ENCODE results near the gene FKBP5.
"Not testable (repeated sequence)": the region's sequence is repeated elsewhere in the genome, so short reads cannot be mapped to it uniquely, and the experiment has no call there.

Gene FKBP5

DNA sequence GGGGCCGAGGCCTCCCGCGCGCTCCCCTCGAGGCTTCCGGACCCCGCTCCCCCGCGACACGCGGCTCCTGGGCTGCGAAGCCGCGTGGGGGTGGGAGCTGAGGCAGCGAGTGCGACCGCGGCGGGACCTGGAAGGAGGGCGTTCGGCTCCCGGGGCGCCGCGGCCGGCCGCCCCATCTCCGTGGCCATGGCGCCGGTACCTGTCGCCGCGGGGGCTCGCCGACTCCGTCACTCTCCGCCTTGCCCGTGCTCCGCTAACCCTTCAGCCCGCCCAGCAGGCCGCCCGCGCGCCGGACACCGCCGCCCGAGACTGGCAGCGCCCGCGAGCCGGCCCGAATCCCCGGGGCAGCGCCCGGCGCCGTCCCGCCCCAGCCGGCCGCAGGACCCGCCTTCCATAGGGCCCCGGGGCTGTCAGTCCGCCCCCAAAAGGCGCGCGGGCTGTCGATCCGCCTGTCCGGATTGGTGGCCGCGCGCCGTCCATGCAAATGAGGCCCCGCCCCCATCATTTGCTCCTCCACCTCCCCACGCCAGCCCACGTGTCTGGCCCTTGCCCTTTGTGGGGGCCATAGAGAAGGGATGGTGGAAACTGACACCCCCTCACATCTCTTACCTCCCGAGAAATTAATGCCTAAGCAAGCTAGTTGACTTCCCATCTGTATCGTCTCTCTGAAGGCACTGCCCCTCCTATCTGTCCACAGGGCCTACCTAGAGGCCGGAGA is at the start of gene FKBP5:
TSS of gene FKBP5 (minus strand) at position 311 of the 718 bp plus-strand sequence. CDS start 46,091 bp downstream, outside the sequence.
- ATAC-seq (replicated peaks; ENCODE audit: extremely low read depth, poor library complexity, severe bottlenecking) (peak; percentile 88), DNase-seq (ENCODE audit: low spot score in 2 of 2) (peak; percentile 70 to 75)
- Mint-ChIP-seq H3K27ac (ENCODE audit: low read depth) (peak within 1 kb of the TSS; percentile 80), H3K4me1 (peaks cover 6% of the 10 kb centered on the region), H3K36me3 (ENCODE audit: insufficient read depth) (peaks cover 6% of the 10 kb centered on the region), H3K4me3 (peak within 1 kb of the TSS; percentile 89), H3K9me3 (no peaks in the 10 kb centered on the region), H3K27me3 (no peaks in the 10 kb centered on the region)

DNA sequence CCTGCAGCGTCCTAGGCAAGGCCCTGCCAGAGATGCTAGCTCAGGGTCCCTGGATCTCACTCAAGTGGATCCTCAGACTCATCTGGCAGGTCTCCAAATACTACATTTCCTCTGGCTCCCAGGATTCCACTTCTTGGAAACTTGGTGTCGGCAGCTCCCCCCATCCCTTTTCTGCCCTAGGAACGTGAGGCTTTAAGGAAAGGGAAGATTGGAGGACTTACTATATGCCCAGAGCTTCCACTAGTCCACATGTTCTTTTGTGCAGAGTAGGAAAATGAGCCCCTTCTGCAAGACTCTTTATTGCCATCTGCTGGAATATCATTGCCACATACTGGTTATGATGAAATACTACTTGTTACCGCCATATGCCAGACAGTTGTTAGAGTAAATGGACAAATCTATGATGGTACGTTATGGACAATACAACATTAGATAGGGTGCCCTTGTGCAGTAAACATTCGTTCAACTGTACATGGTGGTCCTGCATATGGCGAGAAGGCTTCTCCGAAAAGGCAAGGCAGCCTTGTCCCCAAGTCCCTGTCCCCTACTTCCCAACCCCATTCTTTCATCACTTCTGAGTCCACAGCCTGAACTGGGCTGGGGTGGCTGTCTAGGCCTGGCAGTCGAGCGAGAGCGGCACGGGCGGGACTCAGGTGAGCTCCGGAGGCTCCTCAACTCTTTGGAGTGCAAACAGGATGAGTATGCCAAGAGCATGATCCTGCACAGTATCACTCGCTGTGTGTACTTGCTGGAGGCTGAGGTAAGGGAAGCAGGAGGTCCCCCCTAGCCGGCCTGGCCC is 48.9 kb upstream of the FKBP5 start:
- H3K4me1 Mint-ChIP-seq: peaks cover 22% of the 10 kb centered on the region
- DNase-seq (ENCODE audit: low spot score in 2 of 2): no peak
- H3K4me3 Mint-ChIP-seq: peak overlapping the region; percentile 41
- peaks cover 4% of the 10 kb centered on the region for H3K36me3 Mint-ChIP-seq (ENCODE audit: insufficient read depth)
- H3K9me3 Mint-ChIP-seq: no peaks in the 10 kb centered on the region
- peak; percentile 71 for ATAC-seq (replicated peaks; ENCODE audit: extremely low read depth, poor library complexity, severe bottlenecking)
- peak overlapping the region; percentile 81 for H3K27ac Mint-ChIP-seq (ENCODE audit: low read depth)
- H3K27me3 Mint-ChIP-seq: no peaks in the 10 kb centered on the region

DNA sequence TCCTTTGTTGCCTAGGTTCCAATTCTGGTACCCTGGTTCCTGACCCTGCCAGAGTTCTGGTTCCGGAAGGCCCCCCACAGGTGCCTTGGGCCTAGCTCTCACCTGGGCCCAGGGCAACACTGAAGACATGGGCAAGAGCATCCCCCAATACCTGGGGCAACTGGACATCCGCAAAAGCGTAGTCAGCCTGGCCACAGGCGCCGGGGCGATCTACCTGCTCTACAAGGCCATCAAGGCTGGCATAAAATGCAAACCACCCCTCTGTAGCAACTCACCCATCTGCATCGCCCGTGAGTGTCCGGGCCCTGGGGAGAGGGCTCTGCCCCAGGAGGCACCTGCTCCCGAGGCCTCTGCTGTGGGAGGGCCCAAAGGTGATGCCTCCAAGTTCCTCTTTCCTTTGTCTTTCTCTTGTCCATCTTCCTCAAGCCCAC is 48.3 kb upstream of the FKBP5 start, which contains the start of gene ARMC12:
TSS of gene ARMC12 (plus strand) at position 51 of the 431 bp plus-strand sequence. CDS start at position 128, 77 bp downstream.
- Mint-ChIP-seq H3K4me1 (peaks cover 28% of the 10 kb centered on the region), H3K36me3 (ENCODE audit: insufficient read depth) (peaks cover 6% of the 10 kb centered on the region), H3K9me3 (no peaks in the 10 kb centered on the region), H3K27me3 (no peaks in the 10 kb centered on the region), H3K27ac (ENCODE audit: low read depth) (peak within 1 kb of the TSS; percentile 81), H3K4me3 (peak within 1 kb of the TSS; percentile 41)
- no peak for ATAC-seq (replicated peaks; ENCODE audit: extremely low read depth, poor library complexity, severe bottlenecking)
- DNase-seq (ENCODE audit: low spot score in 2 of 2): no peak

DNA sequence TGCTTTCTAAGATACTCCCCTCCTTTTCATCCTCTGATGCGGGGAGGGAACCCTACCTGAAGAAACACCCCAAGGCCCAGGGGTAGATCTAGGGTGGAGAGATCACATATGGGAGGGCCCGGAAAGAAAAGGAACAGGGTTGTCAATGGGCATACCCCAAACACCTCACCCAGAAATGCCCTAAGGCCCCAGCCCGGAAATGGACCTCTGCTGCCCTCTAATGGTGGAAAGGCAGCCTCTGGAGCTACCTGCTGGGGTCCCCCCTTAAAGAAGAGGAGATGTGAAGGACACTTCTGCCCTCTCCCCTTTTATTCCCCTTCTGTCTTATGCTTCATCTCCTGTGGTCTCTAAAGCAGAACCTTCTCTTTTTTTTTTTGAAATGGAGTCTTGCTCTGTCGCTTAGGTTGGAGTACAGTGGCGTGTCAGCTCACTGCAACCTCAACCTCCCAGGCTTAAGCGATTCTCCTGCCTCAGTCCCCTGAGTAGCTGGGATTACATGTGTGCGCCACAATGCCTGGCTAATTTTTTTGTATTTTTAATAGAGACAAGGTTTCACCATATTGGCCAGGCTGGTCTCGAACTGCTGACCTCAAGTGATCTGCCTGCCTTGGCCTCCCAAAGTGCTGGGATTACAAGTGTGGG is 47.7 kb upstream of the FKBP5 start:
- Mint-ChIP-seq H3K27ac (ENCODE audit: low read depth) (no peak overlapping the region), H3K4me3 (no peak overlapping the region), H3K9me3 (no peaks in the 10 kb centered on the region), H3K36me3 (ENCODE audit: insufficient read depth) (peaks cover 7% of the 10 kb centered on the region), H3K27me3 (no peaks in the 10 kb centered on the region), H3K4me1 (peaks cover 33% of the 10 kb centered on the region)
- peak; percentile 22 for ATAC-seq (replicated peaks; ENCODE audit: extremely low read depth, poor library complexity, severe bottlenecking)
- peak; percentile 72 to 83 for DNase-seq (ENCODE audit: low spot score in 2 of 2)

DNA sequence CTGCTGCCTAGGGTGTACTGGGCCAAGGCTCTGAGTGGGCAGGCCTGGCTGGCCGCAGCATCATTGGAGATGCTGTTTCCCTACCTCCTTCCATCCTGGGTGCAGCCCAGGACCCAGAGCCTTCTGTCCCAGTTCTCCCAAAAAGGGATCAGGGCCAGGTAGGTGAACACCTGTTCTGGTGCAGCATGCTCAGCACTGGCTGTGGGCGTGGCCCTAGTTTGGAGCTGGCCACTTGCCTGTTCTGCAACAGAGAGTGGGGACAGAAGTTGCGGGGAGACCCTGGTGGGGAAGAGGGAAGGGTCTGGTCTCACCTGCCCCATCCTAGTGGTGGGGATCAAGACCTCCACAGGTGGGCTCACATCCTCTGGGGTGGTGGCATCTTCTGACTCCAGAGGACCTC is 46.7 kb upstream of the FKBP5 start:
- no peaks in the 10 kb centered on the region for H3K27me3 Mint-ChIP-seq
- peaks cover 36% of the 10 kb centered on the region for H3K4me1 Mint-ChIP-seq
- DNase-seq (ENCODE audit: low spot score in 2 of 2) (no peak), ATAC-seq (replicated peaks; ENCODE audit: extremely low read depth, poor library complexity, severe bottlenecking) (no peak)
- H3K4me3 Mint-ChIP-seq: no peak overlapping the region
- H3K36me3 Mint-ChIP-seq (ENCODE audit: insufficient read depth): peaks cover 11% of the 10 kb centered on the region
- H3K27ac Mint-ChIP-seq (ENCODE audit: low read depth): no peak overlapping the region
- no peaks in the 10 kb centered on the region for H3K9me3 Mint-ChIP-seq

DNA sequence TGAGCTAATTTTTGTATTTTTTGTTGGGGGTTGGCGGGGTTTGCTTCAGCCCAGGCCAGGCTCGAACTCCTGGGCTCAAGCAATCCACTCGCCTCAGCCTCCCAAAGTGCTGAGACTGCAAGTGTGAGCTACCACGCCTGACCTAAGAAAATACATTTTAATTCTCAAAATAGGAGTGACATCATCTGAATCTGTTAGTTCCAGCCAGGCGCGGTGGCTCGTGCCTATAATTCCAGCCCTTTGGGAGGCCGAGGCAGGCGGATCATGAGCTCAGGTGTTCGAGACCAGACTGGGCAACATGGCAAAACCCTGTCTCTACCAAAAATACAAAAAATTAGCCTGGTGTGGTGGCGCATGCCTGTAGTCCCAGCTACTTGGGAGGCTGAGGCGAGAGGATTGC is 45.6 kb upstream of the FKBP5 start:
- H3K27me3 Mint-ChIP-seq; H3K27ac Mint-ChIP-seq (ENCODE audit: low read depth): not testable (repeated sequence)
- peaks cover 43% of the 10 kb centered on the region for H3K4me1 Mint-ChIP-seq

DNA sequence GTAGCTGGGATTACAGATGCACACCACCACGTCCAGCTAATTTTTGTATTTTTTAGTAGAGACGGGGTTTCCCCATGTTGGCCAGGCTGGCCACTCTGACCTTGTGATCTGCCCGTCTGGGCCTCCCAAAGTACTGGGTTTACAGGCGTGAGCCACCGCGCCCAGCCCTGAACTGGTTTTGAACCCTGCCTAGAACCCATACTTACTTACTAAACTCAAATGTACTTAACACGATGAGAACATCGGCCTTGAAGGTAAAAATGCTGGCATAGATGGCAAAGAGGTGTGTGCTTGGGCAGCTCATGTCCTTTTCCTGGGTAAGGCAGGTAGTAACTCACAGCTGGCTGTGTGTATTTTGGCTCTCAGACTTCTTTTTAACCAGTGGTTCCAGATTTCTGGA is 44.9 kb upstream of the FKBP5 start:
- Mint-ChIP-seq H3K27me3 (no peaks in the 10 kb centered on the region), H3K4me3 (no peak overlapping the region), H3K36me3 (ENCODE audit: insufficient read depth) (peaks cover 13% of the 10 kb centered on the region), H3K9me3 (no peaks in the 10 kb centered on the region), H3K4me1 (peaks cover 49% of the 10 kb centered on the region), H3K27ac (ENCODE audit: low read depth) (no peak overlapping the region)
- ATAC-seq (replicated peaks; ENCODE audit: extremely low read depth, poor library complexity, severe bottlenecking): no peak
- DNase-seq (ENCODE audit: low spot score in 2 of 2): no peak

More for the DNA sequence above, 45.6 kb upstream of the FKBP5 start:
- ATAC-seq (replicated peaks; ENCODE audit: extremely low read depth, poor library complexity, severe bottlenecking); H3K4me3 Mint-ChIP-seq; DNase-seq (ENCODE audit: low spot score in 2 of 2); H3K9me3 Mint-ChIP-seq: not testable (repeated sequence)
- H3K36me3 Mint-ChIP-seq (ENCODE audit: insufficient read depth): peaks cover 12% of the 10 kb centered on the region

DNA sequence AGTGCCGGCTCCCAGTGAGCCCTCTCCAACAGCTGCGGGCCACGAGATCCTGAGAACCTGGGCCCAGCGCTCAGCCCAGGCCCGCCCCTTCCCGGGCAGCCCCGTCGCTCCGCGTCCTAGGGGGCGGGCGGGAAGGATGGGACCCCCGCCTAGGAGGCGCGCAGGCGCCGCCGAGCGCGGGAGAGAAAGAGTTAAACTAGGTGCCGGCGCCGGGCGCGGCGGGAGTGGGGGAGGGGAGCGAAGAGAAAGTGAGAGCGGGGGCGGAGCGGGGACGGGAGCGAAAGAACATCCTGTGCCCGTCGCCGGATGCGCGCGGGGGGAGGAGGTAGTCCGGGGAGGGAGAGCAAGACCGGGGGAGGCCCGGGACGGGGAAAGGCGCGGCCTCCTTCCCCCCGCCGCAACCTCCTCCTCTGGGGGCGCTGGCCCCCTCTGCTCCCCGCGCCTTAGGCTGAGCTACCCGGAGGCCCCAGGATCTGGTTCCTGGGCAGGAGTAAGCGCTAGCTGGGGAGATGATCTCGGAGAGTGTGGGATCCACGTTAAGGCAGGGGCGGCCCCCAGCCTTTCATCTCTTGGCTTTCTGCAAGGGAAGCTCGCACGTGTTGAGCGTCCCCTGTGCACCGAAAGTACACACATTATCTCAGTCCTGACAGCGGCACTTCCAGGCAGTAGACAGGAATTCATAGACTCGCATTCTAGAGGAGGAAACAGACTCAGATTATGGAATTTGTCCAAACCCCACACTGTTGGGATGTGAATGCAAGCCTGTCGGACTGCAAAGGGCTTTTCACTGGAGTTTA is 43.2 kb upstream of the FKBP5 start:
- H3K4me3 Mint-ChIP-seq: peak overlapping the region; percentile 84
- peaks cover 16% of the 10 kb centered on the region for H3K36me3 Mint-ChIP-seq (ENCODE audit: insufficient read depth)
- H3K9me3 Mint-ChIP-seq: no peaks in the 10 kb centered on the region
- H3K27ac Mint-ChIP-seq (ENCODE audit: low read depth): peak overlapping the region; percentile 74
- H3K4me1 Mint-ChIP-seq: peaks cover 54% of the 10 kb centered on the region
- H3K27me3 Mint-ChIP-seq: no peaks in the 10 kb centered on the region
- ATAC-seq (replicated peaks; ENCODE audit: extremely low read depth, poor library complexity, severe bottlenecking) (peak; percentile 56), DNase-seq (ENCODE audit: low spot score in 2 of 2) (peak; percentile 87)

DNA sequence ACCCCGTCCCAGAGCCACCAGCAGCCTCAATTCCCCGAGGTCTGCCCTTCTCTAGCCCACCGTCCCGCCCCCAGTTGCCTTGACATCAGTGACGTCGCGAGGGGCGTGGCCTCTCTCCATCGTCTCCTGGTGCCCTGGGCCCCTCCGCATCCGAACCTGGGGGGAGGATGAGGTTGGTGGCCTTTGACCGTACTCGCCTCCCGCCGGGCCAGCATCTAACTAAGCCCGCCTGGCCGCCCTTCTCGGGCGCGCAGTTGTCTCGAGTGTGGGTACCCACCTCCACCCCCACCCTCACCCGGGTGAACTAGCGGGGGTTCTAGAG is 42.7 kb upstream of the FKBP5 start:
- Mint-ChIP-seq H3K4me1 (peaks cover 59% of the 10 kb centered on the region), H3K27me3 (no peaks in the 10 kb centered on the region), H3K4me3 (peak overlapping the region; percentile 84), H3K27ac (ENCODE audit: low read depth) (peak overlapping the region; percentile 74), H3K9me3 (no peaks in the 10 kb centered on the region), H3K36me3 (ENCODE audit: insufficient read depth) (peaks cover 20% of the 10 kb centered on the region)
- peak; percentile 41 for ATAC-seq (replicated peaks; ENCODE audit: extremely low read depth, poor library complexity, severe bottlenecking)
- DNase-seq (ENCODE audit: low spot score in 2 of 2): peak; percentile 90 to 93

DNA sequence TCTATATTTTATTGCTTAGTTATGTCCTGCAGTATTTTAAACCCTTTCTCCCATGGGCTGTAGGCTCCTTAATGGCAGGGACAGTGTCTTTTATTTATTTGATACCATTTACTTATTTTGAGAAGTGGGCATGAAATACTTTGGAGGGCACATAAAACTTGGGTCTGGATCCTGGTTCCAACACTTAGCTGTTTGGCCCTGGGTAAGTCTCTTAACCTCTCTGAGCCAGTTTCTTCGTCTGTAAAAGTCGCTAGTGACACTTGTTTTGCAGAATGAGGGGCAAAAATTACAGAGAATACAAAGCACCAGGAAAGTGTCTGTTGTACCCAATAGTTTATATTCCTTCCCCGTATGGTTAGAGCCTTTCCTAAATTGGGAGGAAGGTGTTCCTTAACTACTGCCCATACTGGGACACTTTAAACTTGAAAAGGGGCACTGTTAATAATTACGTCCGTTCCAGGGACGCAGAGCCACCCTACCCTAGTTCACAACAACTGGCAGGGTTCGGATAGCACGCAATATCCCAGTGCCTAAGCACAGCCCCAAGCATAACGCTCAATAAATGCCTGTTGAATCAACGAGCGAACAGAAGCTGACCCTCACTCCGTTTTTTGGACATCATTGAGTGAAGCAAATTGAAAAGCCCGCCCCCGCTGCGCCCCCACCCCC is 42.2 kb upstream of the FKBP5 start:
- ATAC-seq (replicated peaks; ENCODE audit: extremely low read depth, poor library complexity, severe bottlenecking) (no peak), DNase-seq (ENCODE audit: low spot score in 2 of 2) (no peak)
- peaks cover 59% of the 10 kb centered on the region for H3K4me1 Mint-ChIP-seq
- H3K36me3 Mint-ChIP-seq (ENCODE audit: insufficient read depth): peaks cover 21% of the 10 kb centered on the region
- H3K4me3 Mint-ChIP-seq: peak overlapping the region; percentile 84
- H3K27me3 Mint-ChIP-seq: no peaks in the 10 kb centered on the region
- H3K9me3 Mint-ChIP-seq: no peaks in the 10 kb centered on the region
- peak overlapping the region; percentile 74 for H3K27ac Mint-ChIP-seq (ENCODE audit: low read depth)

DNA sequence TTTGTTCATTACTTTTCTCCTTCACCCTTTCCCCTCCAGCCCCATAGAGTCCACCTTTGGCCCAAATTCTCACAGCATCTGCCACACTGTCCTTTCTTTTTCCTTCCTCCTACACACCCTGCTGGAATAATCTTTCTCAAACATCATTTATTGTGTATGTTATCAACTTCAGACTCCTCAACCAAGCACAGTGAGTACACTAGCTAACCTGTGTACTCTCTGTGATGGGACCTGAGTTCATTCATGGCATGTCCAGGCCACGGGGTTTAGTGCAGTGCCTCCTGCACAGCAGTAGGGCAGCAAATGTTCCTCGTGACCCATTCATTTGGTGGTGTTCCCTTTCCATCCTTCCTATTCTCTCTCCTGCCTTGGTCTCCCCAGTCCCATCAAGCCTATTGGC is 41.0 kb upstream of the FKBP5 start:
- H3K27me3 Mint-ChIP-seq: no peaks in the 10 kb centered on the region
- H3K27ac Mint-ChIP-seq (ENCODE audit: low read depth): peak overlapping the region; percentile 74
- no peak for DNase-seq (ENCODE audit: low spot score in 2 of 2)
- ATAC-seq (replicated peaks; ENCODE audit: extremely low read depth, poor library complexity, severe bottlenecking): no peak
- peaks cover 21% of the 10 kb centered on the region for H3K36me3 Mint-ChIP-seq (ENCODE audit: insufficient read depth)
- peaks cover 67% of the 10 kb centered on the region for H3K4me1 Mint-ChIP-seq
- H3K9me3 Mint-ChIP-seq: no peaks in the 10 kb centered on the region
- H3K4me3 Mint-ChIP-seq: peak overlapping the region; percentile 60

Data from central memory CD8-positive, alpha-beta T cell (primary cell).